NK-92 treated with Interleukin-12 subunit alpha and Interleukin-12 subunit beta, amount 100 ng/mL, for 24 hours (cell line): ENCODE results near the gene KIAA1958.

Experiments used
- DNase-seq: peaks from one replicate; lab custom pipeline; 2025; lab: John Stamatoyannopoulos, UW

Gene KIAA1958

GRCh38 chr9:112605518-112605917, 118.9 kb downstream of the KIAA1958 start:
- DNase-seq, result no peak

DNA sequence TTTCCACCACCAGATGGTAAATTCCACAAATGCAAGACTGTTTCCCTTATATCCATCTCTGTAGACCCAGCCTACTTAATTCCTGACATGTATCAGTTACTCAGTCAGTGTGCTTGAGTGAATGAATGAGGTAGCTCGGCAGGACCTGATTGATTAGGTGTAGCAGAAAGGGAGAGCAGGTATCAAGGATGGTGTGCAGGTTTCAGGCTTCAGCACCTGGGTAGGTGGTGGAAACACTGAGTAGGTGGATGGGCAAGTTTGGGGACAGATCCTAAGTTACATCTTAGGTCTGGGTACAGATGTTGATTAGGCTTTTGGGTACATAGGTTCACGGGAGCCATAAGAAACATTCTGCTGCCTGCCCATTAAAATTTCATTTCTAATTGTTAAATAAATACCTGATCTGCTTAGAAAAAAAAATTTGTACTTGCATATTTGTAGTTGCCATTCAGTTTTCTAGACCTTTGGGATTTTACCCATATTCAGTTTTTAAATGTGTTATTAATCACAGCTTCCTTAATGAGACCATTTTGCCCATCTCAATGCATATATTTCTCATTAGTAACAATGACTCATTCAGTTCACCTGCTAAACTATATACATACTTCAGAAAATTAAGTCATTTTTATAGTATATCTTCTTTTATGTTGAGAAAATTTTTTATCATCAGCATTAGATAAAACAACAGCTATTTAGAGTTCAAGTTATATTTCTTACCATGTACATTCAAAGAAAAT, 119.5 kb downstream of the KIAA1958 start:
- no peak for DNase-seq

DNA sequence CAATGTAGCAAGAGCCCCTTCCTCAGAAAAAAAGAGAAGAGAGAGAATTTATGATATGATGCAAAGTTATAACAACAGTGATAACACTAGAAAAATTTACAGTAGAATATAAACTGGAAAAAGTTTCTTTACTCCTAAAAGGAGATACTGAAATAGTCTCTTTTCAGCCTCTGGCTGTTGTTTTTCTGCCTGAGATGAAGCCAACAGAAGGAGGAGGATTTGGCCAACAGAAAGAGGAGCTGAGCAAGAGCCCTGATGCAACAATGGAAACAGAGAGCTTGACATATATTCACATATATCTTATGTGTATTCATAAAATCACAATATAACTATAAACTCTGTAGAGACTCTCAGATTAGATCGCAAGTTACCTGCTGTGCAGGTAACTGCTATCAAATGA, 122.2 kb downstream of the KIAA1958 start:
- no peak for DNase-seq

DNA sequence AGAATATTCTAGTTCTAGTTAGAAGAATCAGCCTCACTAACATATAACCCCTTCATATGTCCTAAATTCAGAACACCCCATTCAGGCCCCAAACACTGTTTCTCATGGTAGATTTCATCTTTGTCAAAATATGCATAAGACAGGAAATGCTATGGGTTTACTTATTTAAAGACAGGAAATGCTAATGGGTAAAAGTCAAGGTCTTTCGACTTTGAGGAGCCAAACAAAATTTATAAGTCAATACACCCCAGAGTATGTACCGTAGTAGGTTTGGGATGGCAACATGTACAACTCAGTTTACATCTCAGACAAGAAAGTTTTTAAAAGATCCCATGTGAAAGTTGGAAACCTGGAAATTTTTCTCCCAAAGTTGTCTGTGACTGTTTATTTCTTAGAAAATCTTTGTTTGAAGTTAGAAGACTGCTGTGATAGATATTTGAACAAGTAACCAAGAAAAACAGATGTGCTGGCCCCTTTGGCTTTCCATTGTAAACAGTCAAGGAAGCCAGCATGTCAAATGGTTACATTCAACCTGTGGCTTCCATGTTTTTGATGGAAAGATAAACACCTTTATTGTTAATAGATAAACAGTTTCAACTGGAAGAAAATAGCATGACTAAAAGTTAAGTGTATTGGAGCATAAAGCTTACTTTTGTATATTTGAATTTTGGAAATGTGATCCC, 129.1 kb downstream of the KIAA1958 start:
- DNase-seq, result no peak

- no peak for DNase-seq
Observed at GRCh38 chr9:112617371-112617770, 130.7 kb downstream of the KIAA1958 start.

- DNase-seq, result no peak
Observed at GRCh38 chr9:112618385-112619009, 131.9 kb downstream of the KIAA1958 start.

GRCh38 chr9:112620388-112620787, 133.8 kb downstream of the KIAA1958 start:
- no peak for DNase-seq

GRCh38 chr9:112621018-112621655, 134.5 kb downstream of the KIAA1958 start:
- no peak for DNase-seq

DNA sequence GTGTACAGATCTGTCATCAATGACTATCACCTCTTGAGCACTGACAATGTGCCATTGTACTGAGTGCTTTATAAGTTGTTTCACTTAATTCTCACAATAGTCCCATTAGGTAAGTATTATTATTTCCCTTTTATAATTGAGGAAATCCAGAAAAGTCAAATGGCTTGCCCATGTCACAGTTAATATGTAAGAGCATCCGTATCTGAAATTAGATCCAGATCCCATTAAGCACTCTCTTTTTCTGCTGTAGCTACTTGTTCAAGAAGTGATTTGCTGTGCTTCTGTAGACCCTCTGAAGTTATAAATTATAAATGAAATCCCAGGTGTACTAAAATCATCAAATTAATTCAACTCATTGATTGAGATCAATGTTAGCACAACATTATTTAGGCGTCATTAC, 136.6 kb downstream of the KIAA1958 start:
- no peak for DNase-seq

DNA sequence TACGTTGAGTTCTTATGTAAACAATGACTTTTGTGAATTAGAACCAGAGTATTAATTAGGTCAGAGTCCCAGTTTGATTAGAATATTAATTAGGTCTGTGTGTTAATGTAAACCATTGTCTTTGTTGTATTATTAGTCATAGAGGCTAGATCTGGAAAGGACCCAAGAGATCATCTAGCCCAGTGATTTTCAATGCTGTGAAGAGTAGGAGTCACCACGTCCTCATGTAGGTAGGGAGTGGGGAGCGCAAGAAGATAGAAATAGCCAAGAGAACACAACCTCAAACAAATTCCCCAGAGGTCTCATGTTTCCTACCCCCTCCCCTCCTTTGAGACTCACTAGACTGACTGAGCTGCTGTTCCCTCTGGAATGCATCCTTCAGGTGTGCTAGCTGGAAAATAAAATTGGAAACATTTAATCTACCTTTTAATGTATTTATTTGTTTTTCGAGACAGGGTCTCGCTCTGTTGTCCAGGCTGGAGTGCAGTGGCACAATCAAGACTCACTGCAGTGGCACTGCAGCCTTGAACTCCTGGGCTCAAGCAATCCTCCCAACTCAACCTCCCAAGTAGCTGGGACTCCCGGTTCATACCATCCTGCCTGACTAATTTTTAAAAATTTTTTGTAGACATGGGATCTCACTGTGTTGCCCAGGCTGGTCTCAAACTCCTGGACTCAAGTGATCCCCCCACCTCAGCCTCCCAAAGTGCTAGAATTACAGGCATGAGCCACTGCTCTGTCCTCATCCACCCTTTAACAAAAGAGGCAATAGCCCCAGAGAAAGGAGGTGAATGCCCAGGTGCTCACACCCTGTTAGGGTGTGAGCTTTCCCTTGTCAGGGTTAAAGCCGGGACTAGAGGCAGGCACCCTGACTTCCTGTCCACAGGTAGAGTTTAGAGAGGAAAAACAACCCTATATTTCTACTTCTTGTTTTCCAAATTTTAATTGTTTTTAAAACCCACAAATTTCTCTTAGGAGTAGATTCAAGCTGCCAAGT, 138.4 kb downstream of the KIAA1958 start:
- DNase-seq, result no peak

GRCh38 chr9:112629671-112630485, 143.3 kb downstream of the KIAA1958 start:
- DNase-seq, result no peak

GRCh38 chr9:112631313-112632070, 144.9 kb downstream of the KIAA1958 start:
- no peak for DNase-seq

- DNase-seq, result no peak
Observed at GRCh38 chr9:112640311-112640710, 153.7 kb downstream of the KIAA1958 start.

GRCh38 chr9:112642126-112642525, 155.5 kb downstream of the KIAA1958 start:
- no peak for DNase-seq

DNA sequence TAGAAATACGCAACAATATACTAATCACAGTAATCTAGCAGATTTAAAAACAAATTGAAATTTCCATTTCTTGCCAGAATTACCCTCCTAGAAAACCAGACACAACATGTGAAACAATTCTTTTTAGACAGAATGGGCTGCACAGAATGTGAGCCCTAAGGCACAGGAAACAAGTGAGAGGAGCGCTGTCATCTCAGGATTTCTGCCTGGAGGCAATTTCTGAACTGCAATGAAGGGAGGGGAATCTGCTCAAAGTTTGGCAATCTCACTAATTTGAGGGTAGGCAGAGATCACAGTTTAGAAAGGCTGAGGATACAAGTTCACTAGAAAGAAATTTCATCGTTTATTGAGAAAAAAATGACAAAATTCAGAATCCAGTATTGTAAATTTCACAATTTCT, 161.0 kb downstream of the KIAA1958 start:
- DNase-seq, result no peak

GRCh38 chr9:112648624-112649023, 162.0 kb downstream of the KIAA1958 start:
- DNase-seq, result no peak

DNA sequence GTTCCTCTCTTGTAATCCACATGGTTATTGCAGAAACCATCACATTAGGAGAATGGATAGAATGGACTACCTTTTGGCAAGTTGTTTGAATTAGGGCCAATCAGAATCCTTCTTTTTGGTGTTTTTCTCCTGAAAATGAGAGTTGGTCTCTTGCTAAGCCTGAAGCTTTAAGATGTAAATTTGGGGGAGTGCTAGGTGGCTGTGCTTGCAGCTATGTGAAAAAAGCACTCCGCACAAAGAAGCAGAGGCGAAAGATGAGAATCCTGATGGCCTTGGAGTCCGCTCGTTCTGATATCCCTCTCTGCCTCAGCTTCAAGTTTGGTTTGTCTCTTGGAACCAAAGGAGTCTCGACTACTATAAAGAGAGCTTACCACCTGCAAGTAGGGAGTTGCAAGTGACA, 167.7 kb downstream of the KIAA1958 start:
- no peak for DNase-seq

- no peak for DNase-seq
Observed at GRCh38 chr9:112655668-112656067, 169.0 kb downstream of the KIAA1958 start.

GRCh38 chr9:112659906-112660305, 173.3 kb downstream of the KIAA1958 start:
- no peak for DNase-seq

GRCh38 chr9:112663681-112664080, 177.1 kb downstream of the KIAA1958 start:
- DNase-seq, result no peak
